Ramos (cell line): Measurements from ENCODE around the gene TRAF4.

ENCODE experiments used
- in situ Hi-C: fragments of 300-500 bp; cut with MboI; formaldehyde crosslinking; loops from one replicate; pipeline ENCODE4 v1.14.3; 2022; ENCODE audit warnings: low sequenced_read_pairs; ENCODE audit not compliant: unreplicated experiment

Gene TRAF4

GRCh38 chr17:28744972-28745785, 1.4 kb downstream of the TRAF4 start:
- in situ Hi-C loops, result loop anchor here (25.0 kb wide), 2 partner anchors 817 to 967 kb away; partner anchors contain the start of genes ABHD15 and TP53I13

GRCh38 chr17:28745786-28746411, 2.1 kb downstream of the TRAF4 start:
- in situ Hi-C loops, result loop anchor here (25.0 kb wide), 2 partner anchors 816 to 966 kb away; partner anchors contain the start of genes ABHD15 and TP53I13

GRCh38 chr17:28746611-28747050, 2.8 kb downstream of the TRAF4 start:
- in situ Hi-C loops, result loop anchor here (25.0 kb wide), 2 partner anchors 816 to 966 kb away; partner anchors contain the start of genes ABHD15 and TP53I13

GRCh38 chr17:28747051-28747691, 3.4 kb downstream of the TRAF4 start:
- in situ Hi-C loops, result loop anchor here (25.0 kb wide), 2 partner anchors 815 to 965 kb away; partner anchors contain the start of genes ABHD15 and TP53I13

- in situ Hi-C loops, result loop anchor here (25.0 kb wide), 2 partner anchors 814 to 964 kb away; partner anchors contain the start of genes ABHD15 and TP53I13
Measured at GRCh38 chr17:28747801-28748750, 4.3 kb downstream of the TRAF4 start.

GRCh38 chr17:28748852-28749515, 5.2 kb downstream of the TRAF4 start:
- in situ Hi-C loops, result loop anchor here (25.0 kb wide), 2 partner anchors 813 to 963 kb away; partner anchors contain the start of genes ABHD15 and TP53I13

- in situ Hi-C loops, result loop anchor here (25.0 kb wide), 2 partner anchors 813 to 963 kb away; partner anchors contain the start of genes ABHD15 and TP53I13
Measured at GRCh38 chr17:28749516-28750177, 5.8 kb downstream of the TRAF4 start.

GRCh38 chr17:28750178-28751047, 6.6 kb downstream of the TRAF4 start:
- in situ Hi-C loops, result no loop called here

GRCh38 chr17:28751600-28752366, 8.0 kb downstream of the TRAF4 start:
- in situ Hi-C loops, result no loop called here

GRCh38 chr17:28755486-28755885, 11.7 kb downstream of the TRAF4 start:
- in situ Hi-C loops, result loop anchor here (5.0 kb wide), 1 partner anchor 162 kb away; no protein-coding TSS in a partner anchor

GRCh38 chr17:28756049-28756804, 12.4 kb downstream of the TRAF4 start:
- in situ Hi-C loops, result loop anchor here (5.0 kb wide), 1 partner anchor 161 kb away; no protein-coding TSS in a partner anchor

- in situ Hi-C loops, result loop anchor here (5.0 kb wide), 1 partner anchor 159 kb away; no protein-coding TSS in a partner anchor
Measured at GRCh38 chr17:28758411-28759121, 14.8 kb downstream of the TRAF4 start.

GRCh38 chr17:28759256-28759865, 15.6 kb downstream of the TRAF4 start:
- in situ Hi-C loops, result loop anchor here (5.0 kb wide), 1 partner anchor 158 kb away; no protein-coding TSS in a partner anchor
